ENCODE data around the gene CHMP6.

Gene CHMP6

DNA sequence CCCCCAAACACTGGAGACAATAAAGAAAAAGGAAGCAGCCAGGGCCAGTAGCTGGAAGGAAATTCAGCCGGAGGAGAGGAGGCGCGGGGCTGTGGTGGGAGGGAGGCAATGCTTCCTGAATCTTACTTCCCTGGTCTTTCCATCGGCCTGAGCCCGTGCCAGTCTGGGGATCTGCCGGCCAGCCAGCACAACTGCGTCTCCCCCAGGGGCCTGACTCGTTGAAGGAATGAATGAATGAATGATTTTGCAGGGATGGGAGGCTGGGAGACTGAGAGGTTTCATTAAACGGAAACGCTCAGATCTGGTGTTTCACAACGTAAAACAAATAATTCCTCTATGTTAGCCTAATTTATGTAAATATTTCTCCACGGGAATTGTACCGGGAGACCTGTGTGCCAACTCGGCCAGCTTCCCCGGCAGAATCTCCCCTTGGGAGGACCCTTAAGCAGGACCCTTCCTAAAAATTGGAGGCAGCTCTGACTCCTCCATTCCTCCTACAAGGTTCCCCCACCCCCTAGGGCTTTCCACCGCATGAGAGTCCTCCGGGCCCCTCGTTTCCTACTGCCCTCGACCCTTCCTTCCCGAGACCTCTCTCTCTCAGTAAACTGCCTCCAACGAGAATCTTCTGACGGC, 42.0 kb downstream of the CHMP6 start:
- H3K27me3 Mint-ChIP-seq, result peaks cover 63% of the 10 kb centered on the region
- peak overlapping the region in 1 of 2 donors; percentile 75 for H3K27ac Mint-ChIP-seq
- DNase-seq (no peak), ATAC-seq (no peak)
- peaks cover 47% of the 10 kb centered on the region for H3K4me1 Mint-ChIP-seq
- H3K9me3 Mint-ChIP-seq, result no peaks in the 10 kb centered on the region
- H3K4me3 Mint-ChIP-seq, result peak overlapping the region; percentile 74 to 79

DNA sequence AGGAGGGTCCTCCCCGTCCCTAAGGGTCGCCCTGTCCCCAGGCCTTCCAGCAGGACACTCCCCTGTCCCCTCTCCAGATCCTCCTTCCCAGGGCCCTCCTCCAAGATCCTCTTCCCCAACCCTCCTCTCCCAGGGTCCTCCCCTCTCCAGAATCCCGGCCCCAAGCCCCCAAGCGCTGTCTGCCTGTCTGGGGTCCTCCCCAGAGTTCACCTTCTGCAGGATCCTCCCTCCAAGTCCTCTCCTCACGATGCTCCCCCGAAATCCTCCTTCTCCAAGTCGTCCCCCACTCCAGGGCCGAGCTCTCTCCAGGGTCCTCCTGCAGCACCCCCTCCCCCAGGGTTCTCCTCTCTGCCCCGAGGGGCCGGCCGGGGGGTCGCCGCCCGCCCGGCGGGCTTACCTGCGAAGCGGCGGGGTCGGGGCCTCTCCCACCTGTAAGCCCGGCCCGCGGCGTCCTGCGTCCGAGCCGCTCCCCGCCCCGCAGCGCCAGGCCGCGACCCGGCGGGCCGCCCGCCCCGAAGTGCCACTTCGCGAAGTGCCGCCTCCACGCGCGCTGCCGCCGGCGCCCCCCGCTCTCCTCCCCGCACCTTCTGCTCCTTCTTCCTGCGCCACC, 42.6 kb downstream of the CHMP6 start:
- H3K27ac Mint-ChIP-seq, result peak overlapping the region in 1 of 2 donors; percentile 75
- H3K4me3 Mint-ChIP-seq, result peak overlapping the region; percentile 74 to 79
- peak; percentile 32 for ATAC-seq
- H3K4me1 Mint-ChIP-seq, result peaks cover 42% of the 10 kb centered on the region
- H3K9me3 Mint-ChIP-seq, result no peaks in the 10 kb centered on the region
- H3K27me3 Mint-ChIP-seq, result peaks cover 56% of the 10 kb centered on the region
- no peak for DNase-seq

DNA sequence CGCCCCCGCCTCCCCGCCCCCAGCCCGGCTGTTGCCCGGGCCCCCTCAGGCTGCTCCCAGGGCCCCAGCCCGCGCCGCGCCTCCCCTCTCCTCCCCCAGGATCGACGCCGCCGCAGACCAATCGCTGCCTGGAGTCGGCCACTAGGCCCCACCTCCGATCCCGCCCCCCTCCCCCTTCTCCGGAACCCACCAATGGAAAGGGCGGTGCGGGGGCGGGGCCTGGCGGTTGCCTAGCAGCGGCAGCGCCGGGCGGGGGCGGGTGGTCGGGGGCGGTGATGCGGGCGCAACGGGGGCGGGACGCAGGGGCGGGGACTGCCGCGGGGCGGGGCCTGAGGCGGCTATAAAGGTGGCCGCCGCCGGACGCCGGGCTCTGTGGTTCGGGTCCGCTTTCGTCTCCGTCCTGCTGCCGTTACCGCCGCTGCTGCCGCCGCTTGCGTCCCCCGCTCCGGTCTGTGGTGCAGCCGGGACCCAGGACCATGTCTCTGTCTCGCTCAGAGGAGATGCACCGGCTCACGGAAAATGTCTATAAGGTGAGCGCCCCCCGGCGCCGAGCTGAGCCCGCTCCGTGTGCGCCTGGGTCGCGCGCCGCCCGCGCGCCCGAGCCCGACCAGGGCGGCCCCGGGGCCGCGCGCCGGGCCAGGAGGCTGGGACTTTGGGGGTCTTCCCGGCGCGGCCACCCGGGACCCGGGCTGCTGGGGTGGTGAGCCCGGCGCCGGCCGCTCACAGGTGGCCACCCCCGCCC, 43.3 kb downstream of the CHMP6 start, which contains the start of gene BAIAP2:
Gene BAIAP2 (plus strand): TSS at position 373 of the 742 bp plus-strand sequence. CDS start 104 bp downstream, at position 477.
- DNase-seq (peak; percentile 92 to 93), ATAC-seq (peak; percentile 85)
- peaks cover 50% of the 10 kb centered on the region for H3K27me3 Mint-ChIP-seq
- H3K27ac Mint-ChIP-seq, result peak within 1 kb of the TSS; percentile 61 to 95
- H3K4me3 Mint-ChIP-seq, result peak within 1 kb of the TSS; percentile 88
- H3K9me3 Mint-ChIP-seq, result no peaks in the 10 kb centered on the region
- H3K4me1 Mint-ChIP-seq, result peaks cover 40% of the 10 kb centered on the region

DNA sequence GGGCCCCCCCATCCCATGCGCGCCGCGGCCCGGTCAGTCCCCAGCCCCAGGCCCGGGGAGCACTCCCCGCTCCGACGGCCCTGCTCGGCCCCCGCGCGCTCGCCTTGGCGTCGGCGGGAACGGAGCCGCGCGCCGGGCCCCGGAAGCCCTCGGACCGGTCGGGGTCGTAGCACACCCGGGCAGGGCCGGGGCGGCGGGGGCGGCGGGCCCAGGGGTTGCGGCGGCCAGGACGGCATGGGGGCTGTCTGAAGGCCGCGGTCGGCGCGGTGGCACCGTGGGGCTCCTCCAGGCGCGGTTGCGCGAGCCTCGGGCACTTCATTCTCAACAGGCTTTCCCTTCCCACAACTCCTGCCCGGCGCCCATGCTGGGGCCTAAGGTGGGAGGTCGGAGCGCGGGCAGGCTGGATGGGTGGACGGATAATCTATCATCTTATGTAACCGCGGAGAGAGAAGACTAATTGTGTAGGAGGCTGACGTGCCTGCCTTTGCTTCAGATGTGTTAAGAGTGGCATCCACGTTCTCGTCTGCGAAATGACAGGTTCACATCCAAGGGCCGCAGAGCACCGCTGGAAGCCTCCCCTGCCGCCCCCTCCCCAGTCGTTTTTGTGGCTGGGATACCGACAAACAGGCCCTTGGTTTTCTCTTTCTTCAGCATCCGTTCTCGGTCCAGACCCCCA, 44.0 kb downstream of the CHMP6 start:
- DNase-seq (peak in 1 of 2 donors; percentile 34), ATAC-seq (peak; percentile 43)
- Mint-ChIP-seq H3K4me1 (peaks cover 40% of the 10 kb centered on the region), H3K9me3 (no peaks in the 10 kb centered on the region), H3K4me3 (peak overlapping the region; percentile 83 to 85), H3K27ac (peak overlapping the region in 1 of 2 donors; percentile 95), H3K27me3 (peaks cover 43% of the 10 kb centered on the region)

DNA sequence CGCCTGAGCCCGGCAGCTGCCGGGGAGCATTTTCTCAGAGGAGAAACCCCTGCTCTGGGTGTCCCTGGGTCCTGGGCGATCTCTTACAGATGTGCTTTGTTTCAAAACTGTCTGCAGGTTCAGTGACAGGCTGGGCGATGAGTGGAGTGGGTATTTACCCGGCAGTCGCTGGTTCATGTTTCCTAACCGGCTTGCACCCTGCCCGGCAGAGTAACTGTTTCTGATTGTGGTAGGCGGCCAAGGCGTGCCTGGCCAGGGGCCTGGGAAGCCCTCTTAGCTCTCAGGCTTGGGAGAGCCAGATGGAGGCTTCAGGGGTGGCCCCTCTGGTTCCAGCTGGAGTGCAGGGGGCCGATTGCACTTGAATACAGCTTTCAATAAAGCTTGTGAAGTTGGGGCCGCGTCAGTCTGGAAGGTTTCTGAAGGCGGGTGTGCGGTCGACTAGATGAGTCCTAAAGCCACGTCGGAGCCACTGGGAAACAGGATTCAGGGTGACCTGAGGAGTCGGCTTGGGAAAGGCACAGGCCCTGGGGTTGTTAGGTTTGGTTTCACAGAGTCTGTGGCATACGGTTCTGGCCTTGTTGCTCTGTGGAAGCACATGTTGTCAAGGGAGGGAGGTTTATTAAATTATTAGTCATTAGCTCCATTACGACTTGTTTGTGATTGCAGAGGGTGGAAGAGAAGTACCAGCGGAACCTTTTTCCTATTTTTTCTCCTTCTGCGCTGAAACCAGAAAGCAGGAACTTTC, 44.7 kb downstream of the CHMP6 start:
- Mint-ChIP-seq H3K27me3 (peaks cover 36% of the 10 kb centered on the region), H3K4me1 (peaks cover 40% of the 10 kb centered on the region), H3K27ac (peak overlapping the region in 1 of 2 donors; percentile 19), H3K4me3 (peak overlapping the region; percentile 83 to 85), H3K9me3 (no peaks in the 10 kb centered on the region)
- ATAC-seq (no peak), DNase-seq (no peak)

DNA sequence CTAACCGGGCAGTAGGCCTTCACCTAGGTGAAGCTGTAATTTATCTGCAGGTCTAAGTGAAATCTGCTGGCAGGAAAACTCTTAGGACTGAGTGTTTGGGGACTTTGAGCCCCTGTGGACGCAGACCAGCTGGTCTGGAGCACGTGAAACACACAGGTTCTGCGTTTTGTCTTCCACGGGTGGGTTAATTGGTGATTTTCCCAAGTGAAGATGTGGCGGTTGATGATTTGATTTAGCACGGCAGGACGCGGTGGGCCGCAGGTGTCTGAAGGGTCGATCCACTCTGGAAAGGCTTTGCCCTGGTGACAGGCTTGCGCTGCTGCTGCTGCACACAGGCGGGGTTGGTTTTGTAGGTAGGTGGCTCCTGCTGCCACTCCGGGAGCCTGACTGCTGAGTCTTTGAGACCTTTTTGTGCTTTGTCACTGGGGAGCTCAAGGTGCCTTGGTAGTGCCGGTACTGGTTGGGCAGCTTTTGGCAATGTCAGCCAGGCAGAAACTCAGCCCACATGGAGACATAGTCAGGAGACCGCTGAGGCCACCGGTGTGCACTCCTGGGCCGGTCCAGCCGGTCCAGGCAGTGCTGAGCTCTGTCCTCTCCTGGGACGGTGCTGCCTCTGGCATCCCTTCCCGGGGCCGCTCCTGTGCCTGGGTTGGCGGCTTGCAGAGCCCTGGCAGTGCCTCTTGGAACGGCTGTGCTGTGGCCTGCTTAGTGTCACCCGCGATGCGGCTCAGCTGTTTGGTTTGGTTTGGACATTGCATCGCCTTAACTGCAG, 45.6 kb downstream of the CHMP6 start:
- DNase-seq (no peak), ATAC-seq (no peak)
- no peak overlapping the region for H3K27ac Mint-ChIP-seq
- no peak overlapping the region for H3K4me3 Mint-ChIP-seq
- H3K4me1 Mint-ChIP-seq, result peaks cover 40% of the 10 kb centered on the region
- peaks cover 36% of the 10 kb centered on the region for H3K27me3 Mint-ChIP-seq
- no peaks in the 10 kb centered on the region for H3K9me3 Mint-ChIP-seq

DNA sequence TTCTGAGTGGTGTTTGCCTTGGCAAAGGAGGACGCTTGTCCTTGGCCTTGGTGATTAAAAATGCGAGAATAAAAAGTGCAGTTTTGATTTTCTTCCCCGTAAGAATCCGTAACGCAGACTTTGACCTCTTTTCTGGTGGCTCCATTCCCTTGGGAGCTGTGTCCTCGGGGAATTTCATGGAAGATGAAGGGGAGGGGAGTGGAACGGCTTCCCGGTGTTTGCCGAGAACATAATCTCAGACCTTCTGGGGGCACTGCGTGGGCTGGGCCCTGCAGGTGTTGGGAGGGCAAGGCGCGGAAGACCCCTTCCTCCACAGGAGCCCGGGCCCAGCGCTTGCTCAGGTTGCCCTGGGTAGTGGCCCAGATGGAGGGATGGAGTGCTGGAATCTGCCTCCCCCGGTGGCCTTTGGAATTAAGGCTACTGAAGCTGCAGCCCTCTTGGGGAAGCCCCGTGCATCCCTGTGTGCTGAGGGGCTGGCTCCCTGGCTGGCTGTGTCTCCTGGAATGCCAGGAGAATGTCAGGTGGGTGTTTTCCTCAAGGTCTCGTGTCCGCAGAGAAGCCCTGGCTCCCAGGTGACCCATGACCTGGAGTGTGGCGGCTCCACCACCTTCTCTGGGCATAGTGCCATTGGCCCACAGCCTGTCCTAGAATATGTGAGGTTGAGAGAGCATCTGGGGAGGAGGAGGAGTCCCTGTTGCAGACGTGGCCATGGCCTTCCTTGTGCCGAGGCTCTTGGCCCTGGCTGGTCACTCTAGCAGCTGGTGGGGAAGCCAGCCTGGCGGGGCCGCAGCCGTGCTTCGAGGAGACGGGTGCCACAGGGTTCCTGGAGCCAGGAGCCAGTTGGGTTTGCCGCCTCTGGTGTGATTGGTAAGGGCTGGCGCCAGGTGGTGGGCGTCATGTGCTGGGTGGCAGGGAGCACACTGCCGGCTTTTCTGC, 46.4 kb downstream of the CHMP6 start:
- H3K27ac Mint-ChIP-seq, result no peak overlapping the region

DNA sequence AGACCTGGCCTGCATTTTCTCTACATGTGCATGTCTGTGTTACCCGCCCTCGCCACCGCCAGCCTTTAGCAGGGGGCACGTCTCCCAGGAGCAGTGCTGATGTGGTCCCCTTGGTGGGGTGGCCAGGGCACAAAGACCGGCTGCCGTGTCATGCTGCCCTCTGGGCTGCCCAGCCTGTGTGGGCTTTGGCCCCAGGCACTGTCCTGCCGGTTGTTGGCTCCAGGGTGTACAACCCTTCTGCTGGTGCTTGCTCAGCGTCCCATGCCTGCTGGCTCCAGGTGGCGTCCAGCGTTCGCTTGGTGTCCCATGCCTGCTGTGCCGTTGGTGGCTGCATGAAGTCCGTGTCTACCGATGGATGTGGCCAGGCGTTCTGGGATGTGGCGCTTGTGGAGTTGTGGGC, 47.5 kb downstream of the CHMP6 start:
- Mint-ChIP-seq H3K9me3 (no peaks in the 10 kb centered on the region), H3K27me3 (peaks cover 19% of the 10 kb centered on the region), H3K4me3 (no peak overlapping the region), H3K4me1 (peaks cover 26% of the 10 kb centered on the region), H3K27ac (no peak overlapping the region)
- ATAC-seq, result no peak
- DNase-seq, result no peak

More for the DNA sequence above, 46.4 kb downstream of the CHMP6 start:
- H3K27me3 Mint-ChIP-seq, result peaks cover 29% of the 10 kb centered on the region
- peaks cover 36% of the 10 kb centered on the region for H3K4me1 Mint-ChIP-seq
- H3K4me3 Mint-ChIP-seq, result no peak overlapping the region
- H3K9me3 Mint-ChIP-seq, result no peaks in the 10 kb centered on the region
- no peak for DNase-seq
- no peak for ATAC-seq

DNA sequence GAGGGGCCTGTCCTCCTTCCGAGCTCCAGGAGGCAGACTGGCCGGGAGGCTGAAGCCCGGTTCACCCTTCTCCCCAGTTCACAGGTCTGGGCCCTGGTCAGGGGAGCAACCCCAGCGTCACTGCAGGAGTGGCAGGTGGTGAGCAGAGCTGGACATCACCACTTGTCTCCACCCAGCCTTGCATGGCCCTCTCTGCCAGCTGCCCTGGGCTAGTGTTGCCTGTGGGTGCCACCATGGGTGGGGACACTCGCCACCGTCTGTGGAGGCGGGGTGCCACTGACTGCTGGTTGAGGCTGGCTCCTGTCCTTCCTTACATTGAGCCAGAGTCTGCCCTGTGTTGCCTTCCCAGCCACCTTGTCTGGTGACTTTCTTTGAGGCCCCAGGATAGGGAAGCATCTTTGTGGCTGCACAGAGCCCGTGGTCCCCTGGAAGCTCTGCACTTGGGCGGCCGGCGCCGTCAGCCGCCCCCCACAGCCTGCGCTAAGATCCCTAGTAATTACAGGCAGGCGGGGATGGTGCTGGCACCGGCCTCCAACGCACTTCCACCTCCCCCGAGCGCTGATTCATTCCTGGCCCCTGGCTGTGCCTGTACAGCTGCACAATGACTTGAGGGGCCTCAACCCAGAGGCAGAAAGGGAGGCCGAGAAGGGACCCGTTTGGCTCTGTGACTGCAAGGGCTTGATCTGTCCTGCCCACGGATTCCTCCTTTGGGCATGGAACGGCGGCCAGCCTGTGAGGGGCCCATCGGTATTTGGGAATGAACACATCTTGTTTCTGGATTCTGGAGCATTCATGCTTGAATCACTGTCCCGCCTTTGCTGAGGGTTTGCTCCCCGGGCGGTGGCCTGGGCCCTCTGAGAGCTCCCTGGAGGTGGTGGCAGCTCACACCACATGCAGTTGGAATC, 48.5 kb downstream of the CHMP6 start:
- Mint-ChIP-seq H3K27ac (no peak overlapping the region), H3K4me3 (no peak overlapping the region), H3K27me3 (peaks cover 15% of the 10 kb centered on the region), H3K9me3 (no peaks in the 10 kb centered on the region), H3K4me1 (peaks cover 28% of the 10 kb centered on the region)
- ATAC-seq, result no peak
- DNase-seq, result no peak

DNA sequence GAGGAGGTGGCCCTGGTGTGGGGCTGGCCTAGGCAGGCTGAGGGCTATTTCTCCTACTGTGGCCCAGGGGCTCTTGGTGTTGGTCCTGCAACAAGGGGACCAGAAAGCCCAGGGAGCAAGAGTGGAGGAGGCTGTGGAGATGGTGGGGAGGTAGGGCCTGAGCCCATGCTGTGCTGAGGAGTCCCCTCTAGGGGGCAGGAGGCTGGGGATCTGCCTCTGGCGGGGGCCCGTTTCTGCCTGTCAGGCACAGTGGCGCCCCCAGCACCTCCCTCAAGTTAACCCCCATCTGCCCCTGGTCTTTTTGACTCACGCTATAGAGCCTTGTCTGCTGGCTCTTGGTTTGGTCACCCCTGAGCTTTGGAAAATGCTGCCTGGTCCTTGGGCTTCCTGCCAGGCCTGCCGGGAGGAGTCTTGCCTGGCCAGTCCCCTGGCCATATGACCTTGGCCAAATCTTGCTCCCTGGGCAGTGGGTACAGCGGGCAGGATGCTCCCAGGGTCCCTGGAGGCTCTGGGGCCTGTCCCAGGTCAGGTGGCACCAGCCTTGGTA, 49.2 kb downstream of the CHMP6 start:
- Mint-ChIP-seq H3K27ac (no peak overlapping the region), H3K27me3 (peaks cover 12% of the 10 kb centered on the region), H3K9me3 (no peaks in the 10 kb centered on the region), H3K4me3 (no peak overlapping the region), H3K4me1 (peaks cover 24% of the 10 kb centered on the region)
- DNase-seq, result peak in 1 of 2 donors; percentile 39
- peak; percentile 67 for ATAC-seq

DNA sequence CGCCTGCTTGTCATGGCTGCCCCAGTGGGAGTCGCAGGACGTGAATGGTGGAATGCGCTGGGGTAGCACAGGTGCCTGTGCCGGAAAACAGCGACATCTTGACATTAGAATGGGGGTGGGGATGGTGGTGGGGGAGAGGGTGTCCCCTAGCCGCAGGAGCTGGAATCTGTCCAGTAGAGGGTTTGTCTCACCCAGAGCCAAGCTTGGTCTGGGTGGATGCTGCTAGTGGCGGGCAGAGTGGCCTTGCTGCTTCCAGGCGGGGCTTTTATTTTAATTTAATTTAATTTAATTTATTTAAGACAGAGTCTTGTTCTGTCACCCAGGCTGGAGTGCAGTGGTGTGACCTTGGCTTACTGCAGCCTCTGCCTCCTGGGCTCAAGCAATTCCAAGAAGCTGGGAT, 51.0 kb downstream of the CHMP6 start:
- no peaks in the 10 kb centered on the region for H3K27me3 Mint-ChIP-seq
- ATAC-seq, result no peak
- no peak overlapping the region for H3K27ac Mint-ChIP-seq
- no peak overlapping the region for H3K4me3 Mint-ChIP-seq
- no peaks in the 10 kb centered on the region for H3K9me3 Mint-ChIP-seq
- no peak for DNase-seq
- H3K4me1 Mint-ChIP-seq, result peaks cover 10% of the 10 kb centered on the region

DNA sequence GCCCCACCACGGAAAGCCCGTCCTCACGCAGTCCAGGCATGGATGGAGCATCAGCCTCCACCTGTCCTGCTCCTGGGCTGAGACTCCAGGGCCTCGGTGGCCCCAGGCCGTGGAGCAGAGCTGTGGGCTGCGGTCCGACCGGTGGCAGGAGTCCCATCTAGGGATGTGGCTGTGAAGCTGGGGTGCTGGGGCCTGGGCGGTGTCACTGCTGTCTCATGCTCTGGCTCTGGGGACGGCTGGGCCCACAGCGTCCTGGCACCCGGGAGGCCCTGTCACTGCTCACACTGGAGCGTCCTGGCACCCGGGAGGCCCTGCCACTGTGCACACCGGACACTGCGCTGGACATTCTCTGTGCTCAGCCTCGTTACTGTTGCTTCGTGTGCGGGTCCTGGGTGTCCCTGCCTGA, 51.7 kb downstream of the CHMP6 start:
- Mint-ChIP-seq H3K4me3 (no peak overlapping the region), H3K27ac (no peak overlapping the region), H3K4me1 (peaks cover 6% of the 10 kb centered on the region), H3K9me3 (no peaks in the 10 kb centered on the region), H3K27me3 (no peaks in the 10 kb centered on the region)
- ATAC-seq (no peak), DNase-seq (no peak)
